Left lung (tissue), 10 donors: ENCODE measurements around the gene SEC14L1. TPM values are rescaled to one million over a fixed set of nuclear protein-coding genes. Genes with fewer than 3 reads are reported as not detected.
A peak's percentile ranks its signal among the peaks of the same experiment; 100 is the strongest.
"Not testable (repeated sequence)": the region's sequence is repeated elsewhere in the genome, so short reads cannot be mapped to it uniquely, and the experiment has no call there.

Experiments used
- ATAC-seq: fragments of 200-7000 bp; cut with Tn5 transposase; one replicate; pipeline ENCODE4 v1.9.1; 2020; ENCODE audit warnings: moderate library complexity
- DNase-seq, 4 donors: peaks; one replicate each; pipeline ENCODE4 v3.0.0-alpha.2; 2013 to 2020
- H3K27ac ChIP-seq, 2 donors: fragments of 200-600 bp; sonication (generic) in 1 of 2; one replicate each; pipeline versions ENCODE4 v1.5.0 to v1.8.0; 2020 to 2021
- H3K27me3 ChIP-seq, 2 donors: fragments of 200-600 bp; sonication (generic) in 1 of 2; one replicate each; pipeline versions ENCODE4 v1.5.0 to v1.8.0; 2020 to 2021
- H3K36me3 ChIP-seq, 2 donors: fragments of 200-600 bp; sonication (generic) in 1 of 2; one replicate each; pipeline versions ENCODE4 v1.5.0 to v1.8.0; 2020 to 2021
- H3K4me1 ChIP-seq, 2 donors: fragments of 200-600 bp; one replicate each; pipeline ENCODE4 v1.8.0; 2021
- H3K4me3 ChIP-seq, 2 donors: fragments of 200-600 bp; sonication (generic) in 1 of 2; one replicate each; pipeline versions ENCODE4 v1.5.0 to v1.8.0; 2020 to 2021; ENCODE audit warnings: mild to moderate bottlenecking in 1 of 2
- H3K9me3 ChIP-seq, 2 donors: fragments of 200-600 bp; sonication (generic) in 1 of 2; one replicate each; pipeline versions ENCODE4 v1.5.0 to v1.8.0; 2020 to 2021
- intact Hi-C, 2 donors: fragments of 100-400 bp; cut with DNase I; formaldehyde crosslinking; loops; one replicate each; pipeline versions ENCODE4 v1.11.2 to v1.14.2; 2022
- polyA plus RNA-seq, 6 donors: library from polyadenylated mRNA; unstranded; fragments of 120-200 nt; gene quantifications; one replicate each; pipeline ENCODE4 v1.2.1, GENCODE V29; 2013; ENCODE audit not compliant: insufficient read length in 6 of 6
- total RNA-seq, 2 donors: library from RNA; stranded (reverse); fragmentation: NEBNext Ultra II Directional; extraction: Animal tissue kit (Norgen Biotek cat#: 25700); gene quantifications; one replicate each; pipeline ENCODE4 v1.2.1, GENCODE V29; 2021
- TF ChIP-seq, protein P1 (sequence below), 2 donors: fragments of 200-600 bp; sonication (generic) in 1 of 2; IDR thresholded peaks; one replicate each; pipeline versions ENCODE4 v1.5.0 to v1.8.0; 2021; ENCODE audit warnings: antibody characterized with exemption in 2 of 2
- donor health status: DM: no; HTN: yes; CAD: no.
- donor health status: DM: no; HTN: no; CAD: no.

Gene SEC14L1
- total and polyA plus RNA-seq, 8 donors = 79.0 to 151 (median 84.5) TPM

DNA sequence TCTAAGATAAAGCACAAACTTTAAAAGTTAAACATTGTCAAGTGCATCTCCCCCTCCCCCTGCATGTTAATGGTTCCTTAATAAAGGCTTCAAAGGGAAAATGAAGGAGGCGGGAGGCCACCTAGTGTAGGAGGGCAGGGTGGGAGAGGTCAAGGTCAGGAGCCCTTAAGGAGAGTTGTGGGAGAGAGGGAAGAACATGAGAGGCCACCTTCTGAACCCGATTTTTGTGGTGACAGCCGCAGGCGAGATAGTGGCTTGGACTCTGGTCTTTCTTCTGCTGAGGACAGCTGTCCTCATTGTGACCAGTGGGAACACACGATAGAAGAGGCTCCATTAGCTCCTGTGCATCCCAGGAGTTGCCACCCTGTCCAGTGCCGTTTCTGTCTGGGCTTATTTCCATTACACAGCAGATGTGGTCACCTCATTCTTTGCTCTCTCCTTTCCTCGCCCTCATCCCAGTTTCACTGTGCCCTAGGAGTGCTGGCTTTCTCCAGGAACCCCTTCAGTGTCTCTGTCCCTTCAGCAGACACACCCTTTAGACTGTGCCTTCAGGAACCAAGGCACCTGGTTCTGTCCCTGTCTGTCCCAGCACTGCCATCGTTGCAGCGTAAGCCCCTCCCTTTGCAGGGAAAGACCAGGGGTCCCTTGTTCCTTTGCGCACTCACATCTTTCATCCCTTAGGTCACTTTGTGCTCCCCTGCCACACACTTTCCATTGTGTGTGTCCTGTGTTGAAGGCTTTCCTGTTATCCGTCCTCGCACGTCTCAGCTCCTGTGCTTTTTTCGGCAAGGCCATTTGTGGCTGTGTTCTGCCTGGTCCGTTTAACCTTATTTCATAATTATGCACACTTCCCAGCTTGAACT lies 7.5 kb downstream of the SEC14L1 start:
- H3K4me1 ChIP-seq = peaks cover 31 to 95% of the 10 kb centered on the region in 2 donors
- intact Hi-C loops = loop anchor here (10.0 kb wide), 2 partner anchors 54 to 56 kb away; no protein-coding TSS in a partner anchor
- H3K27me3 ChIP-seq = no peaks in the 10 kb centered on the region
- no peaks in the 10 kb centered on the region for H3K9me3 ChIP-seq
- TF ChIP-seq, protein P1, sequence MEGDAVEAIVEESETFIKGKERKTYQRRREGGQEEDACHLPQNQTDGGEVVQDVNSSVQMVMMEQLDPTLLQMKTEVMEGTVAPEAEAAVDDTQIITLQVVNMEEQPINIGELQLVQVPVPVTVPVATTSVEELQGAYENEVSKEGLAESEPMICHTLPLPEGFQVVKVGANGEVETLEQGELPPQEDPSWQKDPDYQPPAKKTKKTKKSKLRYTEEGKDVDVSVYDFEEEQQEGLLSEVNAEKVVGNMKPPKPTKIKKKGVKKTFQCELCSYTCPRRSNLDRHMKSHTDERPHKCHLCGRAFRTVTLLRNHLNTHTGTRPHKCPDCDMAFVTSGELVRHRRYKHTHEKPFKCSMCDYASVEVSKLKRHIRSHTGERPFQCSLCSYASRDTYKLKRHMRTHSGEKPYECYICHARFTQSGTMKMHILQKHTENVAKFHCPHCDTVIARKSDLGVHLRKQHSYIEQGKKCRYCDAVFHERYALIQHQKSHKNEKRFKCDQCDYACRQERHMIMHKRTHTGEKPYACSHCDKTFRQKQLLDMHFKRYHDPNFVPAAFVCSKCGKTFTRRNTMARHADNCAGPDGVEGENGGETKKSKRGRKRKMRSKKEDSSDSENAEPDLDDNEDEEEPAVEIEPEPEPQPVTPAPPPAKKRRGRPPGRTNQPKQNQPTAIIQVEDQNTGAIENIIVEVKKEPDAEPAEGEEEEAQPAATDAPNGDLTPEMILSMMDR (IDR thresholded peaks at IDR 0.05) = no peak
- peaks cover 0 to 64% of the 10 kb centered on the region in 2 donors for H3K36me3 ChIP-seq
- ATAC-seq (no peak), DNase-seq (no peak)
- H3K4me3 ChIP-seq = peak overlapping the region in 1 of 2 donors; percentile 6
- peak overlapping the region; percentile 82 to 88 for H3K27ac ChIP-seq

DNA sequence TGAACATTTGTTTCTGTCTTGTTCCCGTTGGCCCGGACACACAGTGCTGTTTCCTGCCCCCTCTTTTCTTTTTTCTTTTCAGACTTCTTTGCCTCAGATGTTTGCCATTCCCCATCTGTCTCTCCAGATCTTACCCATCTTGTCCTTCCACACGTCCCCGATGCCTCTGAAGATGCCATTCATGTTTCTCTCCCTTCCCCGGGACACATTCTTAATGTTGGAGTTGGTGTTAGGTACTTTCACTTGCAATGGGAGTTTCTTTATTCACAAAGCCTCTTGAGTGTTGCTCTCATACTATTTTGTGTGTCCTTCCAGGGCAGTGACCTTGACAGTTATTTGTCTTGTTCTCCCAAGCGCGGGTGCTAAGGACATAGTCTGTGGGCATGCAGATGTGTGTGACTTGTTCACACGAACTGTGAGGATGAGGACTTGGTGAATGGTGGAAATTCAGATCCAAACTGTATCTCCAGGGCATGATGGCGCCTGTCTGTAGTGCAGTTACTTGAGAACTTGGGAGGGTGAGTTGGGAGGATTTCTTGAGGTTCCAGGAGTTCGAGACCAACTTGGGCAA lies 8.3 kb downstream of the SEC14L1 start:
- no peaks in the 10 kb centered on the region for H3K27me3 ChIP-seq
- H3K9me3 ChIP-seq = no peaks in the 10 kb centered on the region
- TF ChIP-seq, protein P1 (IDR thresholded peaks at IDR 0.05) = no peak
- H3K36me3 ChIP-seq = peaks cover 0 to 56% of the 10 kb centered on the region in 2 donors
- H3K4me1 ChIP-seq = peaks cover 35 to 96% of the 10 kb centered on the region in 2 donors
- intact Hi-C loops = loop anchor here (10.0 kb wide), 2 partner anchors 54 to 56 kb away; no protein-coding TSS in a partner anchor
- H3K27ac ChIP-seq = peak overlapping the region; percentile 82 to 88
- DNase-seq (no peak), ATAC-seq (no peak)
- no peak overlapping the region for H3K4me3 ChIP-seq

DNA sequence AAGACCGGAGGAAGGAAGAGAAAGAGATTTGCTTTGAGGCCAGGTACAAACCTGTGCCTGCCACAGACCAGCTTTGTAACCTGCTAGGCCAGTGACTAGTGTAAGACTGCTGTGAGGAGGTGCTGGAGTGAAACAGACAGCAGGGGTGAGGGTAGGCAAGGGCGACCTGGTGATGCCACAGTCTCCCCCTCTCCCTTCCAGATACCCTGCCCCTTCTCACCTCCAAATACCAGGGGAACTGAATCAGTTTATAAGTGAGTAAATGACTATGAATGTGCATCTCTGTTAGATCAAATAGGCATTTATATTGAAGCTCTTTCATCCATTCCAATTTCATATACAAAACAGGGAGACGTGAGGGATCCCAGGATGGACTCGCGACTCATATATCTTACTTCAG lies 9.4 kb downstream of the SEC14L1 start:
- H3K4me1 ChIP-seq = peaks cover 31 to 96% of the 10 kb centered on the region in 2 donors
- no peak overlapping the region for H3K4me3 ChIP-seq
- TF ChIP-seq, protein P1 (IDR thresholded peaks at IDR 0.05) = no peak
- H3K27ac ChIP-seq = peak overlapping the region; percentile 20 to 82
- no peak for ATAC-seq
- intact Hi-C loops = no loop called here
- H3K9me3 ChIP-seq = no peaks in the 10 kb centered on the region
- DNase-seq = no peak
- no peaks in the 10 kb centered on the region for H3K27me3 ChIP-seq
- peaks cover 0 to 48% of the 10 kb centered on the region in 2 donors for H3K36me3 ChIP-seq

DNA sequence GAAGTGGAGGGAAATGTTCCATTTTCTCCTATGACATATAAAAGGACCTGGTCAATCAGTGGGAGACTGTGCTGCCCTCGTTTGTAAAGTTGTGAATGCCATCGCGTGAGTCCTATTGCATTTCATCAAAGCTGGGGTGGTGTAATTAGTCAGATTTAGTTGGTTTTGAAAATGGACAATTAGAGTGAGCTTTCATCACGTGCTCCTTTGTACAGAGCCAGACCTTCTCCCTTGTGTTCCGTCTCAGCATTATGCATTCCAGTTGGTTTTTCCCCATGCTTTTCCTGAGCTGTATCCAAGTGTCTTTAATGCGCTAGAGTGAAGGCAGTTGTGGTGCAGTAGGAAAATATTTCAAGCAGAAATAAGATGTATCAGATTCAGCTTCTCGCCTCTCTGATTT lies 10.4 kb downstream of the SEC14L1 start:
- H3K4me3 ChIP-seq = no peak overlapping the region
- TF ChIP-seq, protein P1 (IDR thresholded peaks at IDR 0.05) = no peak
- peaks cover 21 to 95% of the 10 kb centered on the region in 2 donors for H3K4me1 ChIP-seq
- ATAC-seq = no peak
- intact Hi-C loops = no loop called here
- no peaks in the 10 kb centered on the region for H3K27me3 ChIP-seq
- H3K36me3 ChIP-seq = peaks cover 0 to 54% of the 10 kb centered on the region in 2 donors
- H3K27ac ChIP-seq = peak overlapping the region; percentile 20 to 82
- H3K9me3 ChIP-seq = no peaks in the 10 kb centered on the region
- DNase-seq = no peak

DNA sequence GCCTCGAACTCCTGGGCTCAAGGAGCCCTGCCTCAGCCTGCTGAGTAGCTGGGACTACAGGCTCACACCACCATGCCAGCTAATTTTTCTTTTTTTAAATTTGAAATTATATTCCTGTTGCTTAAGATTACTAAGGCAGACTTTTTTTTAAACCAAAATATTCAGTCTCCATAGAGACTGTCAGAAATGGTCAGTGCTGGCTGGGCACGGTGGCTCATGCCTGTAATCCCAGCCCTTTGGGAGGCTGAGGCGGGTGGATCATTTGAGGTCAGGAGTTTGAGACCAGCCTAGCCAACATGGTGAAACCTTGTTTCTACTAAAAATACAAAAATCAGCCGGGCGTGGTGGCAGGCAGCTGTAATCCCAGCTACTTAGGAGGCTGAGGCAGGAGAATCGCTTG lies 11.3 kb downstream of the SEC14L1 start:
- Histone ChIP-seq H3K27ac (peak overlapping the region; percentile 8 to 38), H3K4me1 (peaks cover 21 to 92% of the 10 kb centered on the region in 2 donors), H3K36me3 (peaks cover 0 to 51% of the 10 kb centered on the region in 2 donors)
- H3K4me3 ChIP-seq, H3K9me3 ChIP-seq, ATAC-seq, intact Hi-C loops, DNase-seq, H3K27me3 ChIP-seq: not testable (repeated sequence)
